Muscle of back (tissue), 11 donors: ENCODE measurements around the gene USH2A. TPM values are rescaled to one million over a fixed set of nuclear protein-coding genes. Genes with fewer than 3 reads are reported as not detected.

Experiments used
- DNase-seq, 3 donors: peaks; one replicate each; pipeline versions ENCODE4 v3.0.0 to v3.0.0-alpha.2; 2013
- polyA plus RNA-seq, 10 donors: library from polyadenylated mRNA; unstranded; fragments of 120-200 nt; gene quantifications; one replicate each; pipeline ENCODE4 v1.2.1, GENCODE V29; 2013; ENCODE audit not compliant: insufficient read length in 10 of 10

Gene USH2A
- polyA plus RNA-seq, 10 donors = 0.04 to 0.13 (median 0.07) TPM

DNA sequence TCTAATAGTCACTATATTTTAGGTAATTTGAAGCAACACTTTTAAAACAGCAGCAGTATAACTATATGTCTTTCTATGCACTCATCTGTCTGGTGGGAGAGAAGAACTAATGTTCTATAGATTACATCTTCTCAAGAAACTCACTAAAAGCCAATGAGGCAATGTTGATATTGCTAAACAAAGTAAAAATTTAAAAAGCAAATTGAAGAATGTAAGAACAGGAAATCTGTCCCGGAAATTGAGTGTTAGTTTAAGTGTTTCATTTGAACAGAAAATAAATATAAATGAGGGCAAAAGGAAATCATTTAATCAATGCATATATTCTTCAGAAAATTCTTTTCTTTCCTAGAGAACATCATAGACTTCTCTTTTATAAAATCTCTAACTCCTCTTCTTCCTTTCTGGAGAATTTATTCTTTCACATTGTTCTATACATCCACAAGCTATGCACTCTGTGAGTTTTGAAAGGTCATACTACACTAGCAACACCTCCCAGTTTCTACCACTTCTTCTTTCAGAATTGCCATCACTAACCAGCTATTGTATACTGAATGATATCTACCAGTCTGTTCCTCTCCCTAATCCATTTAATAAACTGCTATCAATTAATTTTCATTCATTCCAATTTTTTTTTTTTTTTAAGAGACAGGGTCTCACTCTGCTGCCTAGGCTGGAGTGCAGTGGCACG is 153.0 kb downstream of the USH2A start:
- no peak for DNase-seq

DNA sequence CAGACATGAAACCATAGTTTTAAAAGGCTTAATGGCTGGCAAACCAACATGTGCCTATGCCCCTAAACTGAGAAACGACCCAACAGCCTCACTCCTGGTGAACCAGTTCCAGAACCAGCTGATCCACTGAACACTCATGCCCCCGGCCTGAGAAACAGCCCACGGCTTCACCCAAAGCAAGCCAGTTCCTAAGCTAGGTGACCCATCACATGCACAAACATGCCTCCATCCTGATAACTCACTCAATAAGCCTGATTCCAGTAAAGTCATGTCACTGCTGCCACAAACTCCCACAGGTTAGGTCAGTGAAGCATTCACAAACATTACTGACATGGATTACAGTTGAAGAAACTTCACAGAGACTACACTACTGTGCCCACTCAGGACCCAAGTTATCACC is 161.6 kb downstream of the USH2A start:
- DNase-seq = no peak

DNA sequence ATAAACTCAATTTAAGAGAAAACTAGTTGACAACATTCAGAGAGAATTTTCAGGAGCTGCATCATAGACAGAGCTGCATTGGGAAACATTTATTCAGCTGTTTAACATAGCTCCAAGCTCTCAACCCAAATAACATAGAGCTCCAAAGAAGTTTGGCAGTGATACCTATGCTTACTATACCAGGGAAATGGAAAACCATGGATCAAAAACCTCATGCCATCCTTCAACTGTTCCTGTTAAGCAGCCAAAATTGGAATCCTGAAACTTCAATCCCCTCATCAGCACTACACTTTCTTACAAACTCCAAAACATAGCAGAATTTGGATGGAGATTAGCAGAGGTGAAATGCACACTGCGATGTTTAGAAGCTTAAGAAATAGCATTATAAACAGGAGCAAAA is 164.4 kb downstream of the USH2A start:
- DNase-seq = no peak

DNA sequence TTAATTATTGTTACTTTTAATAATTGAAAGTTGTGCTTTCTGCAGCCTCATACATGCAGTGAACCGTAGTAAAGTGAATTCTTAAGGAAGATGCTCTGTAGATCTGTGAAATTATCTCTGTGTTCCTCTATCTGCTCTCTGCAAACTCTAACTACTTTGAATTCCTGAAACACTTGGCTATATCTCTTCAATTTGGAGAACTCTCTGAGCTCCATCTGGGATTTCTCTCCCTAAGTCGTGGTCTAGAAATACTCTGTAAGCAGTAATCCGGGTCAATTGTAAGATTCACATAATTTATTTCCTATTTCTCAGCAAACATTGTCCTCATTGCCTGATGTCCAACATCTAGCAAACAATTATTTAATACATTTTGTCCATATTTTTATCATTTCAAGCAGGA is 164.9 kb downstream of the USH2A start:
- DNase-seq = no peak

DNA sequence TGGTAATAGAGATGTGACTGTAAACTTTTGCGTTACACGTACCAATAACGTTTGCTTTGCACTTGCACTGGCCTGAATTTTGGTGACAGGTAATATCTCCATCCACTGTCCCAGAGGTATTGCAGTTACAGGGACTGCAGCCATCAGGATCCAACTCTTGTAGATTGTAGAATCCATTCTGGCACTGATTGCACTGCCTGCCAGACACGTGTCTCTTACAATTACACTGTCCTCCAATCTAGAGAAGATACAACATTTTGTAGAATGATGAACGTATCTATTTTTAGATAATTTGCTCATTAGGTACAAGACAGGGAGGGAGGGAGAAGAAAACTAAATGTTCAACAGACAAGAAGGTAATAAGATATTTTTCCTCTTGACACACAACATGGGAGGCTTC is 172.4 kb downstream of the USH2A start:
- no peak for DNase-seq

DNA sequence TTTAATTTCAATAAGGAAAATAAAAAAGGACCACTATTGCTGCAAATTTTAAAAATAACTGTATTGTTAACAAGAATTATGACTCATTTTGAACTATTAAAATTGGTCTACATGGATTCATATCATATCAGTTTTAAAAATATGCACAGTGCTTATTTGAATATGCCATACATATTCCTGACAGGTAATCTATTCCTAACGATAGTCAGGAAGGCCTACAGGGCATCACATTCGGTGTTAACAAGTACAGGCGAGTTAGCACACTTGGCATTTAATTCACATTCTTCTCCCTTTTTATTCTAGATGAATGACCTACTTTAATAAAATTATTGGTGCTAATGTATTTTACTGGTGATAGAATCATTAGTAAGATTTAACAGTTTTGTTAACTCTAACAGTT is 174.6 kb downstream of the USH2A start:
- DNase-seq = no peak

DNA sequence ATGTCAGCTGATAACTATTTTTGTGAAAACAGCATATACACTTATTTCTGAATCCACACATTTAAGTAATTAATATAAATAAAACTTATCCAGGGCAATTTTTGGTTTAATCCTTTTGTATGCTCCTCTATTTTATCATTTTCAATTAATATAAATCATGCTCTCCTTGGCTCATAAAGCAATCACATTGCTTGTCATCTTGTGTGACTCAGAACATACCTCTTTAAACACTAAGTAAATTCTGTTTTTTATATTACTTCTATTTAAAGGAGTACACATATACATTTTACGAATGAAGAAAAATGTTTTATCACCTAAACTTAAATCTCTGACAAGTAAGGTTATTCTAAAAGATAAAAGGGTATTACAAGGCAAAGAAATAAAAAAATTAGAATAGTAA is 175.3 kb downstream of the USH2A start:
- no peak for DNase-seq

DNA sequence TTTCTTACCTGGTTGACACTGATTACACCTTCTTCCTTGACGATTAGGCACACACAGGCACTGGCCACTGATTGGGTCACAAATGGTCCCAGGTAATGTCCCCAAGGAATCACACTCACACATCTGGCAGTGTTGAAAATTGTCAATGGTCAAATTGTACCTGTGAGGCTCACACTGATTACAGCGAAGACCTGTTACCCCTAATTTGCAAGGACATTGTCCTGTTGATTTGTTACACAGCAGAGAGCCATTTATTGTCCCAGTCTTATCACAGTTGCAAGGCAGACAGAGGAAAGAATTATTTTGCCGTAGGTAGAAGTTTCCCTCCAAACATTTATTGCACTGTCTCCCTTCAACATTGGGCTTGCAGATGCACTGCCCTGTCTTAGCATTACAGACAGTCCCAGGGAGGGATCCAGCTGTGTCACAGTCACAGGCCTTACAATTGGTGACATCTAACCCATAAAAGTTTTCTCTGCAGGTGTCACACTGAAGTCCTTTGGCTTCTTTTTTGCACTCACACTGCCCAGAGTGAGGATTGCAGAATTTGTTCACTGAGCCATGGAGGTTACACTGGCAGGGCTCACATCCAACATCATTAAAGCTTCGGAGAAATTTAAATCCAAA is 176.6 kb downstream of the USH2A start:
- no peak for DNase-seq

DNA sequence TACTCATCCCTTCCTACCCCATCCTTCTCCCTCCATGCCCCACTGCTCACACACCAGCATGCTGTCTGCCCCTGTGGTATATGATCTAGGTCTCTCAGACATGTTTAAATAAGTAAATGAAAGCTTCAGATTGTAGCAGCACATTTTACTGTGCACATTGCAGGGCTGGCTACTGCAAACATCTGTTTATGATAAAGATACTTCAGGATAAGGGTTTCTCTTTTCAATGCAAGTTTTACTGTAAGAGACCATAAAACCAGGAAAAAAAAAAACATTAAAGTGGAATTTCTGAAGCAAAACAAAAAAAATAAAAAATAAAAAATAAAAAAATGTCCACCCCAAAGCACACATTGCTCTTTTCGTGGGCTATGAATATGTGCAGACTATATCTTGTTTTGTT is 184.4 kb downstream of the USH2A start:
- no peak for DNase-seq

DNA sequence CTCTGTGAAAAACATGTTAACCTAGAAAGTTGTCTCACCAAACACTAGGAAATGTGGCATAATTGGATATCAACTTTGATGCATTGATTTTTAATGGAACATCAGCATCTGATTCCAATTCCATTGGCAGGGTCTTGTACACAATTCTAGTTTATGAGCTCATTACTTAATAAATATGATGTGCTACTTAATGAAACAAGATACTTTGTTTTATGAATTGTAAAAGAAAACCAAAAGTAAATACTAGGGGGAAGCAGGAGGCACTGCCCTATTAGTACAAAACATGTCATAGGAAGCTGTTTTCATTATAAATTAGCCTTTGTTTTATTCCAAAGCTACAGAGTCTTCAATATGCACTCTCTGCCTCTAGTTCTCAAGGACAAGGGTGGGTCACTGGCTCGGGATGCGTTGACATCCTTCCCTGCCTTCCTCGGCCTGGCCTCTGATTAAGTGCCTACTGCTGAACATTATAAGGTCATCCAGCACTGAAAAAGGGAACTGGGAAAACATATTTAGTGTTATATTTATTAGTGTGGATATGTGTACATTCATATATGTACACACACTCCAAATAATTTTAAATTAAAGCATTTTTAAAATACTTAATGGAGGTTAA is 185.2 kb downstream of the USH2A start:
- DNase-seq = no peak

DNA sequence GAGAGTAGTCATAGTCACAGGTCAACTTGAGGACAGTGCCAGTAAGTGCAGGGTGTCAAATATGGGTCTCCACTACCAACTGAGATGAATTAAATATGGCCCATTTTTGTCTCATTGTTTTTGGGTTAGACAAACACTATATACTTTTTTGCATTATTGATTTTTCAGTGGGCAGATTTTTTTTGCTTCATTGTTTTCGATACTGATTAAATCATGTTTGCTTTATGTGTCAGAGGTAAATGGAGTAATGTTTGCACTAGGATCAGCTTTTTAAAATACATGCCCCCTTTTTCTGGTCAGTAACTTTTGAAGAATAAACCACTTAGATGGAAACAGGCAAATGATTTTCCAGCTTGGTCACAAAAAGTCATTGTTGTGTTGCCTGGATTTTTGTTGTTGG is 199.0 kb downstream of the USH2A start:
- no peak for DNase-seq

DNA sequence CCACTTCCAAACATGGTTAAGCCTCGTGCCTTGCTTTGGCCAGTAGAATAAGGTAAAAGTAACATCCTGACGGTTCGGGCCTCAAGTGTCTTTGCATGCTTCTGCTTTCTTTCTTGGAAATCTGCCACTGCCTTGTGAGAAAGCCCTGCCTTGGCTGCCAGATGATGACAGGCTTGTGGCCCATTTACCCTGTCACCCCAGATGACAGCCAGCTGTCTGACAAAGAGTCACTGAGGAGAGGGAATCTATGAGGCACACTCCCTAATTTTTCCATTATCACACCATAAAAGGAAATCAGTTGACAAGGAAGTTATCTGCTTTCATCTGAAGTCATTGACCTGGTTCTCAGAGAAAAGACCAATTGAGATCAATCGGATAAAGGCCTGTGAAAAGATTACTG is 199.8 kb downstream of the USH2A start:
- DNase-seq = peak in 1 of 3 donors; percentile 20

DNA sequence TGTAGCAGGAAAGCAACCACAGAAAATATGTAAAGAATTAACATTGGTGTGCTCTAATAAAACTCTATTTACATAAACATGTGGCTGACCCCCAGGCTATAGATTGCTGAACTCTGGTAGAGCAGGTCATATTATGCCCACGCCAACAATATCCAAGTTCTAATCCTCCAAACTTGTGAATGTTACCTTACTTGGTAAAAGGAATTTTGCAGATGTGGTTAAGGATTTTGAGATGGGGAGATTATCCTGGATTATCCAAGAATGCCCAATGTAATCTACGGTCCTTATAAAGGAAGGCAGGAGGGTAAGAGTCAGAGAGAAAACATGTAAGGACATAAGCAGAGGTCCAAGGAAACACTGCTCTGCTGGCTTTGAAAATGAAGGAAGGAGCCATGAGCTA is 201.0 kb downstream of the USH2A start:
- no peak for DNase-seq

DNA sequence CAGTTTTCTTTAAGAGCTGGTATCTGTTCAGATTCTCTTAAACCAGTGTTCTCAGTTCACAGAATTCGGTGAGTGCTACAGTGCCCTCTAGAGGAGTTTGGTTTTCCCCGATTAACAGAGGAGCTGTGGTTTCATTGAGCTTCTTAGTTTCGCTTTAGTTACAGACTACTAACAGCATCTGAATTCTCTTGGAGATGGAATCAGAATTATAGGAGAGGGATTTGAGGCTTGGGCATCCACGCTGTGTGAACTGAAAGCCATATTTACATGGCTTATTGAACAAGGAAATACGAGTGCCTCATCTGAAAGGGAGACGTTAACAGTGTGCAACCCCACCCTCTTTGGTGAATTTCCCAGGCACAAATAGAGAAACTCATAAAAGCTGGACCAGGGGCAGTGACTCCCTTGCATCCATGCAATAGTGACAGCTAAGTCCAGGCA is 202.0 kb downstream of the USH2A start:
- peak; percentile 81 to 93 (median 87) for DNase-seq

DNA sequence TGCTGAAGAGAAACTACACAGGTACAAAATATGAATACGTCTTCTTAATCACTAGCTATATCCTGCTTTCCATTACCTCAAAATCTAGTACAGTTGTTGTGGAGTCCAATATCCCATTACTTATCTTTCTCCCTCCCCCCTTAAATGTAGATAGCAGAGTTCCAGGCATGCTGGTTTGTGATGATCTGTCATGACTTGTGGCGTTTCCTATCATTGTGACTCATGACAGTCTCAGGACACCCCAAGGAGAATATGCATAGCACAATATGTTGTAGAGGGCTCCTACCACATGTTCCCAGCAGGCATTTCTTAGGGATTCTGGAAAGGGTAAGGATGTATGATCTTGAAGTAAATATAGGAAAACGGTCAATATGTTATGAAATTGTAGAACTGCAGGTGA is 206.9 kb downstream of the USH2A start:
- no peak for DNase-seq

DNA sequence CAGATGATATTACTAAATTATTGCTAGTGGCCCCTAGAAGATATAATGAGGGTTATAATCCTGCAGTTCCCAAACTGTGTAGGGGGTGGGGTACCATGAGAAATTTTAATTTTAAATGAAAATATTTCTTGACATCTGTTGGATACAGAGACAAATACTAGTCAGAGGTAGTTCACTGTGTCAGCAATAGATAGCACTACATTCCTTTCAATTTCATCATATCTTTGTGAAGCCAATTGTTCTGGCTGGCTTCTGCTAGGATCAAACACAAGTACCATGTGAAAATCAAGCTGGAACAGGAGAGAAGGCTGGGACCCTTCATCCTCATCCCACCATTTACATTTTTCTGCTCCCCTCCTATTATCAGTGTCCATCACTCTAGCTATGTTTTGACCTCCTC is 208.1 kb downstream of the USH2A start:
- no peak for DNase-seq

DNA sequence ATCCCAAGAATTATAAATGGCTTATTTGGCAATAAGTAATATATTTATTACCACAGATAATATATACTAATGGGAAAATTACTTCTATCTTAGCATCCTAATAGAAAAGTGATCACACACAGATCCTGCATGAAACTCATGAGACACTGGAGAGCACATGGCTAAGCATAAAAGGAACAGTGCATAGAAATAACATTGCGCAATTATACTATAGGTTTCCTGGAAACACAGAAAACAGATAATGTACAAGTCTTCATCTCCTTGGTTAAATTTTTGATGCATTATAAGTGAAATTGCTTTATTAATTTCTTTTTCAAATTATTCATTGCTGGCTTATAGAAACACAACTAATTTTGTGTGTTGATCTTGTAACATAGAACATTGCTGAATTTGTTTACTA is 210.4 kb downstream of the USH2A start:
- DNase-seq = no peak

DNA sequence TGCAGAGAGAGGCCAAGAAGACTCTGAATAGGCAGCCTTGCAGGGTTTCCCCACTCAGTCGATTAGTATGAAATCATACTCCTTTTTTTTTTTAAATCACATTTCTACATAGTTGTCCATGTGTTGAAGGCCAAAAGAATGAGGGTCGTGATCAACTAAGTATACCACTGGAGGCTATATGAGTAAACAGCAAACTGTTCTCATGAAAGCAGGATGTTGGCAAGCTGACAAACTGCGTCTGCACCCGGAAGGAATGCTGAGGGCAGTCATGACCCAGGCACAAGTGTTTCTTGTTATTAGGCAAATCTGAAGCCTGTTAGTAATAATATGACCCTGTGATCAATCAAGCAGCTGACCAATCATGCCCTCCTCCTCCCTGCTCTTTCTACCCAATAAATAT is 213.2 kb downstream of the USH2A start:
- DNase-seq = no peak

DNA sequence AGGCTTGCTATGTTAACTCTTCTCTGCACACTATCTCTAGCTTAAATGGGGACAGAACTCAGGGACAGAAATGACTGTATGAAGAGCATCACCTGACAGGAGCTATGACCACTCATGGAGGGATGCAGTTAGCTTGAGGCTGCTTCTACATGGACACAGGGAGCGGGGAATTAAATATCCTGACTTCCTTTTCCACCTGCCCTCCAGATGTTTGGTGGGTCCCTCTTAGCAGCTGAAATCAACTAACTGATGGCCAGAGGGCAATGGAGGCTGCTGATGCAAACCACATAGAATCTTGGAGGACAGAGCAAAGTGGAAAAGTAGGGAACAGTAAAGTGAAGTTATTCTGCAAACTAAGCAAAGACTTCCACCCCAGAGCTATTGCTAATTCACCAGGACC is 214.1 kb downstream of the USH2A start:
- DNase-seq = no peak

DNA sequence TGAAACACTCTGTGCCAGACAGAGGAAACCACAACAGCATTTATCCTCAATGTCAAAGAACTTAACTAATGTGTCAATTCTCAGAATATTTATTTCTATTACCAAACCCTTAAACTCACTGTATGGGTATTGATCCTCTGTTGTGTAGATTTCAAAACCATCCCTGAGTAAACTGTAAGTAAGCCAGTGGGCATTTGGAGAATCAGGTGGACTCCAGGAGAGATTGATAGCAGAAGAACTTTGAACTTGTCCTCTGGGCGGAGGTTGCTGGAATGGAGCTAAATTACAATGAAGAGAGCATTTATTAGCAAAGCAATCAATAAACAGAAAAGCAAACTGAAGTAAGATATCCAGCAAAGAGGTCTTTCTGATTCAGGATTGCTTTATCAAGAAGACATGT is 216.1 kb downstream of the USH2A start:
- DNase-seq = no peak

DNA sequence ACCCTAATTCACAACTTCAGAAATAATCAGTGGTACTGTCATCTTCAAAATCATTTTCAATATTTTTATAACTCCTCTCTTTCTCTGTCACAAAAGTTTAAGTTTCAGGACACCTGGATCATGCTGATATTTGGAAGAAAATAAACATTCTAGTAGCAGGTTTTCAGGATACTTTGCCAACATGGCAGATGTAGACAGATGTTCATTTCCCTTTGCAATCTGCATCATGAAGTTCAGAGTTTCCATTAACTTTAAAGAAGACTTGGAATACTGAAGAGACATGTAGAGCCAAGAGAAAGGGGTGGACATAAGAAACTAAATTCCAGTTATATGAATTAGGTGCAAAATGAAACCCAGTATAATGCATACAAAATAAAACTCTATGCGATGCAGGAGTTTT is 218.1 kb downstream of the USH2A start:
- DNase-seq = peak in 2 of 3 donors; percentile 48 to 71

DNA sequence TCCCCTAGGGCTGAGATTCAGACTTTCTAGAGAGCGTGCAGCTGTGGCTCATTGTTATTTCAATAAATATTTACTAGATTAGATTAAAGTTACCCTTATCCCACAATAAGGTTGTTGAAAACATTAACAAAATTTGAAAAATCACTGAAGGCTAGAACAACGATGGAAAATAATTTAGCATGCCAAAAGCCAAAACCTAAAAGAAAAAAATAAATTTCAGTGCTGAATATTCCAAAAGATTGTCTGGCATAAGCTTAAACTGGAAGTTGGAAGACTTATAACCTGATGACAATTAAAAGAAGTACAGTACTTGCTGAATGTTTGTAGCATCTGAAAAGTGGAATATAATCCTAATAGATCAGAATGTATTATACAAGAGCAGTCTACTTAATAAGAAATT is 221.3 kb downstream of the USH2A start:
- peak; percentile 27 to 65 (median 43) for DNase-seq

DNA sequence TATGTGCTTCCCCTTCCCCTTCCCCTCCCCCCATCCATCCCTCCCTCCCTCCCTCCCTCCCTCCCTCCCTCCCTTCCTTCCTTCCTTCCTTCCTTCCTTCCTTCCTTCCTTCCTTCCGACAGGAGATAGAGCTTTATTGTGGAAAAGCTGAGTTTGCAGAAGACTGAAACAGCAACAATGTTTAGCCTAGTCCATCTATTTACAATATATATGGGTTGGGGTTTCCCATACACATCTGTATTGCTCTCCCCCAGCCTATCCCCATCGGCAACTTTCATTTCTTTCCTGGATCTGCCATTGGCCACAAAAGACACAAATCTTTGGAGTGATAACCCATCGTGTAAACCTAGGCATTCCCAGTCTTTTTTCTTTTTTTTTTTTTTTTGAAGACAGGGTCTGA is 222.3 kb downstream of the USH2A start:
- DNase-seq = no peak

DNA sequence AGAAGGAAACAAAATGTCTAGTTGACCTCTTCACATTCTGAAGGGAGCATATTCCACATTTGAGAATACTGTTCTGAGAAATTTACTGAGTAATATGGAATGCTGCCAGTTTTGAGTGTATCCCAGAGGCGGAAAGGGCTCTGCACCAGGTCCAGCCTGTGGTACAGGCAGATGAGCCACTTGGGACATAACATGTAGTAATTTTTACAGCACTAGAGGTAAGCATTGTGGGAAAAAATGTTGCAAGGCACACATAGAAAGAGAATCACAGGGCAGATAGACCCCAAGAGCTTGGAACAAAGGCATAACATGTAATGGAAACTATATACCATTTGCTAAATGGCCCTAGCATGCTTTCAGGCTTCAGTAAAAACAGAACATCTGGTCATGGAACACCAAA is 228.5 kb downstream of the USH2A start:
- DNase-seq = no peak
